22Rv1 (cell line): ENCODE data around the gene SND1.

ENCODE experiments used
- CTCF ChIP-seq: fragments of 450-650 bp; IDR thresholded peaks from 2 replicates; pipeline ENCODE4 v1.5.1; 2017; ENCODE audit warnings: mild to moderate bottlenecking
- ZFX ChIP-seq: fragments of 450-650 bp; IDR thresholded peaks from 2 replicates; pipeline ENCODE4 v1.6.1; 2017; ENCODE audit warnings: antibody characterized with exemption, borderline replicate concordance

- TF ChIP-seq CTCF, result no peak
- no peak for TF ChIP-seq ZFX
Measured at GRCh38 chr7:127758105-127758504, 106.1 kb downstream of the SND1 start.
